A549 (cell line): ENCODE results near the gene SLC22A2.

Source experiments
- CBX2 ChIP-seq: fragments of 200-600 bp; sonication (generic); IDR thresholded peaks from 2 replicates; pipeline ENCODE4 v1.6.1; 2016; ENCODE audit warnings: low read depth, mild to moderate bottlenecking, borderline replicate concordance
- HOXB13 ChIP-seq: fragments of 250-450 bp; sonication (Bioruptor Pico); IDR thresholded peaks from 2 replicates; pipeline ENCODE4 v1.5.0; 2020; ENCODE audit warnings: low read depth, mild to moderate bottlenecking, moderate library complexity
- JUNB ChIP-seq: fragments of >200 bp; sonication (Bioruptor Twin); formaldehyde crosslinking; IDR thresholded peaks from 2 replicates; pipeline ENCODE4 v1.6.1; 2016
- MAZ ChIP-seq: fragments of 150-350 bp; IDR thresholded peaks from 2 replicates; pipeline ENCODE4 v1.6.1; 2014; ENCODE audit warnings: antibody characterized with exemption, low read depth, low read length, borderline replicate concordance
- MYC ChIP-seq: IDR thresholded peaks from 2 replicates; pipeline ENCODE4 v1.6.1; 2012; ENCODE audit warnings: mild to moderate bottlenecking, inconsistent platforms, low read length, improper control_type of control experiment, borderline replicate concordance
- POLR2A ChIP-seq: IDR thresholded peaks from 2 replicates; pipeline ENCODE4 v1.6.1; 2012; ENCODE audit warnings: mild to moderate bottlenecking, low read length
- RARB ChIP-seq: fragments of 250-450 bp; sonication (Bioruptor Pico); IDR thresholded peaks from 2 replicates; pipeline ENCODE4 v1.8.0; 2021; ENCODE audit warnings: mild to moderate bottlenecking, moderate library complexity
- SMC3 ChIP-seq: fragments of >200 bp; sonication (Bioruptor Twin); formaldehyde crosslinking; IDR thresholded peaks from 3 replicates; pipeline ENCODE4 v1.6.1; 2018; ENCODE audit warnings: inconsistent platforms
- ZFP36 ChIP-seq: fragments of 450-650 bp; IDR thresholded peaks from 2 replicates; pipeline ENCODE4 v1.6.1; 2014; ENCODE audit warnings: borderline replicate concordance; ENCODE audit not compliant: partially characterized antibody
- TF ChIP-seq, protein P1 (sequence below): fragments of >200 bp; sonication (Bioruptor Twin); formaldehyde crosslinking; IDR thresholded peaks from 3 replicates; pipeline ENCODE4 v1.5.1; 2016

DNA sequence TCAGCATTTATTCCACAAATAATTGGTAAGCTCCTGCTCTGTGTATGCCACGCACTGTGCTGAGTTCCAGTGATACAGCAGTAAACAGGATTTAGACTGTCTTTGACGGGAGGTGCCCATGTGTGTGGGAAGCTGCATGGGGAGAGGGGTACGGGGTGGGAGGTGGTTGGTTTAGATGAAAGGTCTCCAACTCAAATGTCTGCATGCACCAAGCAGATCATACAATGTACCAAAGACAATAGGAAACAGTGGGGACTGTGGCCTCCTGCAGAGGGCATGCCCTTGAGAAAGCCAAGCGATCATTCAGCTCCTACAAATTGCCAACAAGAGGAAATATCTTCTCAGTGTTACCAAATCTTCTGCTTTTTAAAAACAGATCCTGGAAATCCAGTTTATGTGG lies 36.1 kb downstream of the SLC22A2 start:
- TF ChIP-seq, protein P1, sequence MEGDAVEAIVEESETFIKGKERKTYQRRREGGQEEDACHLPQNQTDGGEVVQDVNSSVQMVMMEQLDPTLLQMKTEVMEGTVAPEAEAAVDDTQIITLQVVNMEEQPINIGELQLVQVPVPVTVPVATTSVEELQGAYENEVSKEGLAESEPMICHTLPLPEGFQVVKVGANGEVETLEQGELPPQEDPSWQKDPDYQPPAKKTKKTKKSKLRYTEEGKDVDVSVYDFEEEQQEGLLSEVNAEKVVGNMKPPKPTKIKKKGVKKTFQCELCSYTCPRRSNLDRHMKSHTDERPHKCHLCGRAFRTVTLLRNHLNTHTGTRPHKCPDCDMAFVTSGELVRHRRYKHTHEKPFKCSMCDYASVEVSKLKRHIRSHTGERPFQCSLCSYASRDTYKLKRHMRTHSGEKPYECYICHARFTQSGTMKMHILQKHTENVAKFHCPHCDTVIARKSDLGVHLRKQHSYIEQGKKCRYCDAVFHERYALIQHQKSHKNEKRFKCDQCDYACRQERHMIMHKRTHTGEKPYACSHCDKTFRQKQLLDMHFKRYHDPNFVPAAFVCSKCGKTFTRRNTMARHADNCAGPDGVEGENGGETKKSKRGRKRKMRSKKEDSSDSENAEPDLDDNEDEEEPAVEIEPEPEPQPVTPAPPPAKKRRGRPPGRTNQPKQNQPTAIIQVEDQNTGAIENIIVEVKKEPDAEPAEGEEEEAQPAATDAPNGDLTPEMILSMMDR = no peak
- TF ChIP-seq MAZ (no peak), POLR2A (no peak), HOXB13 (CRISPR knock-in tag) (no peak), RARB (no peak), SMC3 (no peak), MYC (no peak), JUNB (no peak), ZFP36 (no peak), CBX2 (no peak)
